Activated T-helper 9 cell treated with anti-CD3 and anti-CD28 coated beads, Interleukin-2, amount 50 U/mL, for 16 hours (primary cell): ENCODE data around the gene NKAIN2.
"Not testable (repeated sequence)": the region's sequence is repeated elsewhere in the genome, so short reads cannot be mapped to it uniquely, and the experiment has no call there.

Experiments used
- DNase-seq: peaks from one replicate; pipeline ENCODE4 v3.0.0-alpha.2; 2020; ENCODE audit warnings: low read depth

The NKAIN2 gene

DNA sequence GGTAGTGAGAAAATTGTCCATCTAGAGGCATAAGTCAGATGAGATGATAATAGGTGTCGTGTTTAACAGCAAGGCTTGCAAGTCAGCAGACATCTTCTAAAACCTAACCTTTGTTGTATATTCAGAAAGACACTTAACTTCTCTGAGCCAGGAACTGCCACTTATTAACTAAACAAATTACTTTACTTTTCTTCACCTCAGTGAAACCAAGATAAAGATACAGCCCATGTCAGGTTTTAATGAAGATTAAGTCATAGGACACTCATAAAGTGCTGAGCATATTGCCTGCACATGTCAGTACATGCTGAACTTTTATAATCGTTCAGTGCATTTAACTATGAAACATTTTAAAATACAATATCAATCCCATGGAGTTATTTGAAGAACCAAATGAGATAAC lies 286.8 kb downstream of the NKAIN2 start:
- DNase-seq: no peak

DNA sequence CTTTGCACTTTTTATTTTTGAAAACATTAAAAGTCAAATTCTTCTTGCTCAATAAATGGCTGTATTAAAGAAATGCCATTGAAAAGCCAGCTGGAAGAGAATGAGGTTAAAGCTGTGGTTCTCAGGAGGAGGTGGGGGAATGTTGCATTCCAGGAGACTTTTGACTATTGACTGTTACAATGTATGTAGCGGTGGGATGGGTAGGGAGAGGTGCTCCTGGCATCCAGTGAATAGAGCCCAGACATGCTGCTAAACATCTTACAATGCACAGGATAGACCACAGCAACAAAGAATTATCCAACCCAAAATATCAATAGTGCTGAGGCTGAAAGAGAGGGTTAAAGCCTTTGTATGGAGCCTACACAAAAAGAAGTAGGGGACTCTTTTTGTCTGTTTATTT lies 295.9 kb downstream of the NKAIN2 start:
- no peak for DNase-seq

- DNase-seq: no peak
These were observed 306.8 kb downstream of the NKAIN2 start for GRCh38 chr6:124110514-124110913.

GRCh38 chr6:124119596-124119995 lies 315.9 kb downstream of the NKAIN2 start:
- DNase-seq: no peak

DNA sequence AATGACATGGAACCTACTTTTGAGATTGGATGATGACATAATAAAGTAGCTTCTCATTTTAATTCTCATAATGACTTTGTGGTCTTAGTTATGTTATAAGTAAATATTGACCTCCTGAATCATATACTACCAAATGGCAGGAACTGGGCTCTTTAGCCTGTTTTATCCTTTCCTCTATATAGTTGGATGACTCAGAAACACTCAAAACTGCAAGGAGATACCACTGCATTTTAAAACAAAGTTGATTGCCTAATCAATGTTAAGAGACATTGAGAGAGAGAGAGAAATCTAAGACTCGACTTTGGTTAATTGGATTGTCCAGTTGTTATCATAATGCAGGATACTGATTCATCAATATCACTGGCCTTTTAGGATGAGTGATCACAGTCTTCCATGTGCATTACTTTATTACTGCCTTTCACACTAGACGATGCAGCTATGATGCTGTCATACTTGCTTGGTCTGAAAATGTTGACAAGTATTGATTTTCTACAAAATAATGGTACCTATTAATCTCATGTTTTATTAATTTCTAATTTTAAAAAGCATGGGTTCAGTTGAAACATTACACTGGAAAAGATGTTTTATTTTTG lies 320.0 kb downstream of the NKAIN2 start:
- DNase-seq: no peak

DNA sequence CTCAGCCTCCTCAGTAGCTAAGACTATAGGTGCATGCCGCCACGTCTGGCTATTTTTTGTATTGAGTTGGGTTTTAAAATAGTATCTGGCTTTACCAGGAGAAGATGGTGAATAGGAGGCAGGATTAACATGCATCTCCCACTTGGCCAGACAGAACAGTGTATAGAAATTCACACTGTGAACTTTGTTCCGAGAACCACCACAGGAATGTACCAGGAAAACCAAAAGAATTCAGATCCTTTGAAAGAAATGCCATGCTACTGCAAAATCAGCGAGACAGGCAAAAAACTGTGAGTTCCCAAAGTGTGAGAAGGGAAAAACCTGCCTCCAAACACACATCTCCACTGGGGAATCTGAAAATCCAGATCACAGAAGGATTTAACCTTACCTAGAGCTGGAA lies 327.6 kb downstream of the NKAIN2 start:
- no peak for DNase-seq

DNA sequence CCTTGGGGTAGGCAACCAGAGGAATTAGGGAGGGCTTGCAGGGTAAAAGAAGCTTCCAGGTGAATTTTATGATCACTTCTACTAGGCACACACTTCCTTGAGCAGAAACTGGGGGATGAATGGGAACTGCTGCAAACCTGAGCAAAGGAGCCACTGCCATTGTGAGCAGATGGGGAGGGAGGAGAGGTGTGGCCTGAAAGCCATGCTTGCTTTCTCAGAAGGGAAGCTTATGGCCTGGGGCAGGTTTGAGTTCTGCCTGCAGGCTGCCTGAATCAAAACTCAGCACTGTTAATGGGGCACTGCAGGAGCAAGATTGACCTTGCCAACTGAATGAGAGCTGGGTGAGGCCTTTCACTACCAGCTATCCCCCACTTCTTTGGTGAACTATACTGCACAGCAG lies 328.1 kb downstream of the NKAIN2 start:
- no peak for DNase-seq

GRCh38 chr6:124132256-124132655 lies 328.6 kb downstream of the NKAIN2 start:
- no peak for DNase-seq

GRCh38 chr6:124142852-124143251 lies 339.2 kb downstream of the NKAIN2 start:
- DNase-seq: no peak

- DNase-seq: no peak
These were observed 339.8 kb downstream of the NKAIN2 start for GRCh38 chr6:124143435-124143834.

DNA sequence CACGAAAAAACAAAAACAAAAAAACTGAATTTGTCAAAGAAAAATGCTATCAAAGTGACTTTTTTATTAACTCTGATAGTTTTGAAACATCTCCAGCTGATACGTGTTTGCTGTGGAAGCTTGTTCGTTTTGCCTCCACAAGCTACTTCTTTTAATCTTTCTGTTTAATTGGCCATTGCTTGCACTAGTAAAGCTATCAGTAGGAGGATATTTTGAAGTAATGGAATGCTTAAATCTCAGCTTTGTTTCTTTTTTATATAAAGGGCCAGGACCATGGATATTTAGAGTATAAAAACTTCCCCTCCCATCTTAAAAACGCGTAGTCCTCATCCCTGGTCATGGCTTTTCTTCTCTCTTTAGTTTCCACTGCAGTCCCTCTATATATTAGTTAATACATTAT lies 344.0 kb downstream of the NKAIN2 start:
- DNase-seq: no peak

DNA sequence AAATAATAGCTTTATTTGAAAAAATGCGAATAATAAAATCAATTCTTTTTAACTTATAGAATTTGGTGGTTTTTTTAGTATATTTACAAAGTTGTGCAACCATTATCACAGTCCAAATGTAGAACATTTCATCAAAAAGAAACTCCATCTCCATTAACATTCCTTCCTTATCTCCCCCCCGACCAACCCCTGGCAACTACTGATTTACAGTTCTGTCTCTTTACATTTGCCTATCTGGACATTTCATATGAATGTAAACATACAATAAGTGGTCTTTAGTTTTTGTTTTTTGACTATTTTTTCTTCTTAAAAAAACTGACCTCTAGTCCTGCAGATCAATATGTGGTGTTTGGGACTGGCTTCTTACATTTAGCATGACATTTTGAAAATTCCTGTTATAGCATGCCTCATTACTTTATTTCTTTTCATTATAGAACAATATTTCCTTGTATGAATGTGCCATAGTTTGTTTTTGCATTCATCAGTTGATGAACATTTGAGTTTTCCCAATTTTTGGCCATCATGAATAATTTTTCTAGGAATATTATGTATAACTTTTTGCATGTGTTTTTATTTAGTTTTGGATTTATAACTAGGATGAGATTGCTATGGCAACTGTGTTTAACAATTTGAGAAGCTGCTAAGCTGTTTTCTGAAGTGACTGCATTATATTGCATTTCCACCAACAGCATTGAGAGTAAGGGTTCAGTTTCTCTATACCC lies 344.7 kb downstream of the NKAIN2 start:
- no peak for DNase-seq

DNA sequence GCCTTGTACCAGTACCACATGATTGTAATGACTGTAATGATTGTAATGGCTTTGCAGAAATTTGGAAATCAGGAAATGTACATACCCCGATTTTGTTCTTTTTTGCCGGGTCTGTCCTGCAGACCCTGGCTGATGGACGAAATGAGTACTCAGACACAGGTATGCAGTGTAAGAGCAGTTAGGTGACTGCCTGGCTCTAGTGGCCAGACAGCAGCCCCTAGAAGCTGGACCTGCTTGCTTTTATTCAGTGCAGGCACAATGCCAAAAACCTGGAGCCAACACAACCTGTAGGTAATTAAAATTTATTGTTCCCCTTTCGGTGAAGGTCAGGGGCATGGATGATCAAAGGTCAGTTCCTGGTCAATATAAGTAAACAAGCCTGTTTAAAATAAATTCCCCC lies 346.0 kb downstream of the NKAIN2 start:
- DNase-seq: no peak

DNA sequence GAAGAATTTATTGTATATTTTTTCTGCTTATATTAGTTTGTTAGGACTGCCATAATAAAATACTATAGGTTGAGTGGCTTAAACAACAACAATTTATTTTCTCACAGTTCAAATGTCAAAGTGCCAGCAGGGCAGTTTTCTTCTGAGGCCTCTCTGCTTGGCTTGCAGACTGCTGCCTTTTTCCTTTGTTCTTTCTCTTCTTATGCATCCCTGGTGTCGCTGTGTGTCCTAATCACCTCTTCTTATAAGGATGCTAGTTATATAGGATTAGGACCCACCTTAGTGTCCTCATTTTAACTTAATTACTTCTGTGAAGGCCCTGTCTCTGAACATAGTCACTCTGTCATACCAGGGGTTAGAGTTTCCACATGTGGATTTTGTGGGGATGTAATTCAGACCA lies 354.4 kb downstream of the NKAIN2 start:
- DNase-seq: no peak

DNA sequence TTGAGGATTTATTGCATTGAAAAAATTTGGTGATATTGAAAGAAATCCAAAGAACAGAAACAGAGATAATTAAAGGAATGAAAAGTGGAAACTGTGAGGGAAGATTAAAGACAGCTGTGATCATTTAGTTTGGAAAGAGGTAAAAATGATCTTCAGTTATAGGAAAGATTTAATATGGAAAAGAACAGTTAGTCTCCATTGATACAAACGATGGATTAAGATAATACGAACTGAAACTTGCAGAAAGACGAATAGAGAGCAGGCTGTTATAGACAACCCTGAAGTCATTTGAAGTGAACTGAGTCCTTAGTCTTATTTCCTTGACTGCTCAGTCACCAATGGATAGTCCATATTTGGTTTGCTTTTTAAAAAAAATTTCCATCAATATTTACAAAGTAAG lies 360.0 kb downstream of the NKAIN2 start:
- DNase-seq: no peak

DNA sequence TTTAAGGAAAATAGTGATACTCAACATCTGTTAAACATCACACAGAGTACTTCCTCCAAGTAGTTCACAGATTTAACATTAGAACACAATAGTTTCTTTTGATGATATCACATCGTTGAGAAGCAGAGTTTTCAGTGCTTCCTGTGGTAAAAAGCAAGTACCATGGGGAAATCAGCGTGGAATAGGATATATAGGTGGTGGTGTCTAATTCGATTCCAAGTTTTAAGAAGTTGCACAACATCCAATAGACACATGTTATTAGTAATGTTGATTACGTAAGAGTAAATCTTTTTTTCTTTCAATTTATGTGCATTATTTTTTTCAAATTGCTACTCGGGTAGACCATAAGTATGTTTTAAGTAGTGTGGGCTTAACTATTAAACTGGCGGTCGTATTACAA lies 360.7 kb downstream of the NKAIN2 start:
- no peak for DNase-seq

DNA sequence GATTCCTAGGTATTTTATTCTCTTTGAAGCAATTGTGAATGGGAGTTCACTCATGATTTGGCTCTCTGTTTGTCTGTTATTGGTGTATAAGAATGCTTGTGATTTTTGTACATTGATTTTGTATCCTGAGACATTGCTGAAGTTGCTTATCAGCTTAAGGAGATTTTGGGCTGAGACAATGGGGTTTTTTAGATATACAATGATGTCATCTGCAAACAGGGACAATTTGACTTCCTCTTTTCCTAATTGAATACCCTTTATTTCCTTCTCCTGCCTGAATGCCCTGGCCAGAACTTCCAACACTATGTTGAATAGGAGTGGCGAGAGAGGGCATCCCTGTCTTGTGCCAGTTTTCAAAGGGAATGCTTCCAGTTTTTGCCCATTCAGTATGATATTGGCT lies 363.6 kb downstream of the NKAIN2 start:
- DNase-seq: not testable (repeated sequence)

GRCh38 chr6:124190256-124190655 lies 386.6 kb downstream of the NKAIN2 start:
- no peak for DNase-seq

DNA sequence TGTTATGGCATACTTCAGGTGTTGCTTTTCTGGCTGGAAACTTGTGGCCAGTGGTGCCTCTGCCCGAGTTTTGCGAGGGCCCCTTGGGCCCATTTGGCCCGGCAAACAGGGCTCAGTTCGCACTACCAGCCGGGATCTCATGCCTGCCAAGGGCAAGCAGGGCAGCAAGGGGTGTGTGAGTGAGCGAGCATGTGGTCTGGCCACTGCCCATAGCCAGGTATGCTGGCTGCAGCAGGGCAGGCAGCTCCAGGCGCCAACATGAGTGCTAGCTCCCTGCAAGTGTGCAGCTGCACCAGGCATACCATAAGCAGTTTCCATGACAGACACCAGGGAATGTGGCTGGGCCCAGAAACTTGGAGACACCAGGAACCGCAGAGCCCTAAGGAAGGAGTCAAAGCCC lies 389.5 kb downstream of the NKAIN2 start:
- DNase-seq: no peak

DNA sequence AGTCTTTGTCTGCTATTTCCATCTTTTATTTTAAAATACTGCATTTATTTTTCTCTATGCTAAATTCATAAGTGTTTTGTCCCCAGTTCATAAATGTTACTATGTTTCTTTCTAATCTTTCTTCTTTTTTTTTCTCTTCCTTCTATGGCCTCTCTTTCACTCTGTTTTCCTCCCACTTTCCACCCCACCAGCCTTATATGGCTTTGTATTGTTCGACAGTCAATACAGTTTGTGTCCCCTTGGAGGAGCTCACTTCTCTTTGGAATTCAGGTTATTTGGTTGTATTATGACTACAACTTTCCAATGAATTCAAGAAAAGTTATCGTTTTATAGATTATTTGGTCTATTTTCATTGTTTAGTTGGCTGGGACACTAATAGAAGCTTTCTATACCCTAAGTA lies 393.5 kb downstream of the NKAIN2 start:
- DNase-seq: no peak

DNA sequence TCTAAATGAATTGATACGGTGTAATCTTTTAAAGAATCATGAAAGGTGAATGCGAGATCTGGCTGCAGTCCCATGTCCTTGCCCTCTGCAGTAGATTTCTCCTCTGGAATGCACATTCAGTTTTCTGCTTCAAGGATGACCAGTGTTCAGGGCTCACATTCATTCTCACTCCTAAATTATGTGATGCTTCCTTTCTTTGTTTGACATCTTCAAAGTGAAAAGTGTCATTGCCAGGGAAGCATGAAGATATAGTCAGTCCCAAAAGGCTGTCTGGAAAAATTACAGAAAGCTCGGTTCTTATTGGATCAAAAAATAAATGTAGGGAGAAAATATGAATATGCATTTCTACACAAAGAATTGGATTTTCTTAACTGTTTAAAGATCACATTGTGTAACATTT lies 395.6 kb downstream of the NKAIN2 start:
- DNase-seq: no peak

- DNase-seq: no peak
These were observed 397.0 kb downstream of the NKAIN2 start for GRCh38 chr6:124200661-124201060.

DNA sequence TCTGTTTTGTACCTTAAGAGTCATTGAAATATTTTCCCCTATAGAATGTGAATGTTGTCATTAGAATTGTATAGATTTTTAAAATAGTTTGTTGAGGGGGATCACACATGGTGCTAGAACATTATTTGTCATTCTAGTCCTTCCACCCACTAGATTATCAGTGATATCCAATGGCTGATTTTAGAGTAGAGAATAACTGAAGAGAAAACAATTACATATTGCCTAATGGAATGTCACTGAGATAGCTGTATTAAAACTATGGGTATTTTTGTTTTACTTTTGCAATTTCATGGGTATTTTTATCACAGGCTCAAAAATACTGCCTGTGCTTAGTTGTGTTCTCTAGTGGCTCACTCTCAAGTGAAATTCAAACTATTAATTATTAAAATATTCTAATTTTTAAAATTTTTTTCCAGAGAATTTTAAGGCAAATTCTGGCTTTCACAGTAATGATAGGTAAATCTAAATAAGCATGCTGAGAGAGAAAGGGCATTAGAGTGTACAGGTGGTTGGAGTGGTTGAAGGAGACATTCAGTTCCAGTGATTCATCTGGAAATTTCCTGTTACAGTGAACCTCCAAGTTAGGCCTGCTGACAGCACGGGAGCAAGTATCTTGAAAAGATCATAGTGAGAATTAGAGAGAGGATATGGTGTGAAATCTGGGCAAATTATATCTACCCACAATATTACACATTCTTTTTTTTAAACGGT lies 399.6 kb downstream of the NKAIN2 start:
- no peak for DNase-seq

DNA sequence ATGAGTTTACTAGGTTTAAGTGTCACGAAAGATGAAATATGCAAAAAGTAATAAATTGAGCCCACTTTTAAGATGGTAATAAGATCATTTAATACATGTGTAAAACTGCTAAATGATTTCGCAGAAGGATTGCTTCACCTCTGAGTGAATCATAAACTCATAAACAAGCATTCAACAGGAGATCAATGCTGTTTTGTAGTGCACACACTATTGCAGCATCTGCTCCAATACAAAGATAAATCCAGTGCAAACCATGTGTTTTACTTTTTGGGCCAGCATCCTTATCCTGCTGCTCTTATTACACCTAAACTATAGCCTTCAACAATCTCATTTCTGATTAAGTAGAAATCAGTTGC lies 400.1 kb downstream of the NKAIN2 start:
- DNase-seq: no peak
